Measurements from ENCODE around the gene MUCL3. TPM values are rescaled to one million over a fixed set of nuclear protein-coding genes. Genes with fewer than 3 reads are reported as not detected.

Gene MUCL3
- total RNA-seq, 2 donors from 2014 or later: 0.09 TPM; not detected in 1

Other genes with a start within 250 kb of the MUCL3 start
- gene NRM, start 250.0 kb upstream of the MUCL3 start, total RNA-seq: 10 to 100 TPM; 26.9 to 29.6 TPM
- 100 to 1,000 TPM; 102 to 127 TPM for gene MDC1, start 223.7 kb upstream of the MUCL3 start, total RNA-seq
- 100 to 1,000 TPM; 668 to 724 TPM for gene TUBB, start 220.6 kb upstream of the MUCL3 start, total RNA-seq
- 100 to 1,000 TPM; 293 to 319 TPM for gene FLOT1, start 198.3 kb upstream of the MUCL3 start, total RNA-seq
- 100 to 1,000 TPM; 174 to 197 TPM for gene IER3, start 196.4 kb upstream of the MUCL3 start, total RNA-seq
- 10 to 100 TPM in 1 of 2 donors, 1 to 10 TPM in 1; 9.4 to 11.6 TPM for gene DDR1, start 56.5 kb upstream of the MUCL3 start, total RNA-seq
- 10 to 100 TPM; 43.5 to 46.9 TPM for gene GTF2H4, start 32.8 kb upstream of the MUCL3 start, total RNA-seq
- gene VARS2, start 26.7 kb upstream of the MUCL3 start, total RNA-seq: 10 to 100 TPM; 47.3 to 54.9 TPM
- under 1 TPM in 1 of 2 donors, not detected in 1; 0.31 TPM for gene SFTA2, start 8.8 kb upstream of the MUCL3 start, total RNA-seq
- gene MUC21, start 42.7 kb downstream of the MUCL3 start, total RNA-seq: not detected
- gene MUC22, start 69.5 kb downstream of the MUCL3 start, total RNA-seq: not detected
- gene C6orf15, start 171.6 kb downstream of the MUCL3 start, total RNA-seq: not detected
- under 1 TPM in 1 of 2 donors, not detected in 1; 0.67 TPM for gene PSORS1C1, start 173.8 kb downstream of the MUCL3 start, total RNA-seq
- gene CDSN, start 179.5 kb downstream of the MUCL3 start, total RNA-seq: not detected
- gene PSORS1C2, start 198.1 kb downstream of the MUCL3 start, total RNA-seq: not detected
- gene CCHCR1, start 216.8 kb downstream of the MUCL3 start, total RNA-seq: 10 to 100 TPM; 47.5 to 64.2 TPM
- gene TCF19, start 217.6 kb downstream of the MUCL3 start, total RNA-seq: 10 to 100 TPM; 63.8 to 82.7 TPM
- under 1 TPM in 1 of 2 donors, not detected in 1; 0.09 TPM for gene POU5F1, start 229.7 kb downstream of the MUCL3 start, total RNA-seq

All from activated T-cell treated with anti-CD3 and anti-CD28 coated beads, Interleukin-2, amount 50 U/mL, for 72 hours (primary cell).